ENCODE results near the gene PARD6A.
"Not testable (repeated sequence)": the region's sequence is repeated elsewhere in the genome, so short reads cannot be mapped to it uniquely, and the experiment has no call there.

PARD6A gene

GRCh38 chr16:67685388-67686112 lies 24.8 kb downstream of the PARD6A start:
- H3K27ac ChIP-seq (ENCODE audit: low read length): no peak overlapping the region
- no peak overlapping the region for H2AFZ ChIP-seq (ENCODE audit: low read depth, low read length)
- H3K4me2 ChIP-seq (ENCODE audit: low read length): no peak overlapping the region
- no peaks in the 10 kb centered on the region for H3K27me3 ChIP-seq (ENCODE audit: low read depth, low read length)
- H3K4me1 ChIP-seq (ENCODE audit: low read length): peaks cover 6% of the 10 kb centered on the region; the same call in 1 of the 2 replicates
- TF ChIP-seq EZH2phosphoT487 (IDR thresholded peaks at IDR 0.05; ENCODE audit: low read depth) (no peak), CTCF (IDR thresholded peaks at IDR 0.05; ENCODE audit: low read depth, low read length) (no peak)
- no peak overlapping the region for H3K9ac ChIP-seq (ENCODE audit: low read length)
- no peaks in the 10 kb centered on the region for H4K20me1 ChIP-seq (ENCODE audit: insufficient read depth, low read length)
- H3K79me2 ChIP-seq (ENCODE audit: low read length): no peaks in the 10 kb centered on the region
- H3K36me3 ChIP-seq (replicated peaks; ENCODE audit: low read depth, low read length): peaks cover 16% of the 10 kb centered on the region
- no peak overlapping the region for H3K4me3 ChIP-seq (ENCODE audit: low read length)
- H3K9me3 ChIP-seq (ENCODE audit: insufficient read depth, low read length): no peaks in the 10 kb centered on the region

- not testable (repeated sequence) for H3K36me3 ChIP-seq (replicated peaks; ENCODE audit: low read depth, low read length); H3K9me3 ChIP-seq (ENCODE audit: insufficient read depth, low read length); H3K27me3 ChIP-seq (ENCODE audit: low read depth, low read length); H2AFZ ChIP-seq (ENCODE audit: low read depth, low read length); H4K20me1 ChIP-seq (ENCODE audit: insufficient read depth, low read length); H3K9ac ChIP-seq (ENCODE audit: low read length)
- Histone ChIP-seq H3K79me2 (ENCODE audit: low read length) (peaks cover 11% of the 10 kb centered on the region), H3K27ac (ENCODE audit: low read length) (peak overlapping the region; percentile 29; the same call in 1 of the 2 replicates), H3K4me2 (ENCODE audit: low read length) (peak overlapping the region; percentile 73), H3K4me3 (ENCODE audit: low read length) (peak overlapping the region; percentile 41; the same call in 1 of the 2 replicates), H3K4me1 (ENCODE audit: low read length) (peaks cover 26% of the 10 kb centered on the region)
Measured at GRCh38 chr16:67693517-67694285, 32.9 kb downstream of the PARD6A start.

GRCh38 chr16:67694611-67695010 lies 33.9 kb downstream of the PARD6A start:
- Histone ChIP-seq H3K36me3 (replicated peaks; ENCODE audit: low read depth, low read length) (peaks cover 5% of the 10 kb centered on the region), H3K9me3 (ENCODE audit: insufficient read depth, low read length) (no peaks in the 10 kb centered on the region), H3K4me3 (ENCODE audit: low read length) (no peak overlapping the region), H3K9ac (ENCODE audit: low read length) (no peak overlapping the region), H3K4me1 (ENCODE audit: low read length) (peaks cover 26% of the 10 kb centered on the region), H3K79me2 (ENCODE audit: low read length) (peaks cover 11% of the 10 kb centered on the region), H3K4me2 (ENCODE audit: low read length) (no peak overlapping the region), H3K27me3 (ENCODE audit: low read depth, low read length) (no peaks in the 10 kb centered on the region), H2AFZ (ENCODE audit: low read depth, low read length) (no peak overlapping the region), H3K27ac (ENCODE audit: low read length) (no peak overlapping the region), H4K20me1 (ENCODE audit: insufficient read depth, low read length) (no peaks in the 10 kb centered on the region)
- no peak for TF ChIP-seq CTCF (IDR thresholded peaks at IDR 0.05; ENCODE audit: low read depth, low read length)
- no peak for TF ChIP-seq EZH2phosphoT487 (IDR thresholded peaks at IDR 0.05; ENCODE audit: low read depth)

- no peak overlapping the region for H2AFZ ChIP-seq (ENCODE audit: low read depth, low read length)
- H3K9me3 ChIP-seq (ENCODE audit: insufficient read depth, low read length): no peaks in the 10 kb centered on the region
- no peak overlapping the region for H3K27ac ChIP-seq (ENCODE audit: low read length)
- H3K9ac ChIP-seq (ENCODE audit: low read length): no peak overlapping the region
- no peak for TF ChIP-seq EZH2phosphoT487 (IDR thresholded peaks at IDR 0.05; ENCODE audit: low read depth)
- no peak for TF ChIP-seq CTCF (IDR thresholded peaks at IDR 0.05; ENCODE audit: low read depth, low read length)
- H3K4me1 ChIP-seq (ENCODE audit: low read length): peaks cover 11% of the 10 kb centered on the region
- peaks cover 5% of the 10 kb centered on the region for H3K36me3 ChIP-seq (replicated peaks; ENCODE audit: low read depth, low read length)
- no peaks in the 10 kb centered on the region for H4K20me1 ChIP-seq (ENCODE audit: insufficient read depth, low read length)
- no peak overlapping the region for H3K4me3 ChIP-seq (ENCODE audit: low read length)
- H3K4me2 ChIP-seq (ENCODE audit: low read length): no peak overlapping the region
- H3K79me2 ChIP-seq (ENCODE audit: low read length): peaks cover 20% of the 10 kb centered on the region
- no peaks in the 10 kb centered on the region for H3K27me3 ChIP-seq (ENCODE audit: low read depth, low read length)
Measured at GRCh38 chr16:67697422-67698185, 36.8 kb downstream of the PARD6A start.
